GM19240 (cell line): ENCODE data around the gene CDCA7L.

Experiments used
- DNase-seq: peaks from one replicate; pipeline ENCODE4 v3.0.0; 2011; ENCODE audit warnings: low spot score; ENCODE audit not compliant: insufficient read length

Gene CDCA7L, protein sequence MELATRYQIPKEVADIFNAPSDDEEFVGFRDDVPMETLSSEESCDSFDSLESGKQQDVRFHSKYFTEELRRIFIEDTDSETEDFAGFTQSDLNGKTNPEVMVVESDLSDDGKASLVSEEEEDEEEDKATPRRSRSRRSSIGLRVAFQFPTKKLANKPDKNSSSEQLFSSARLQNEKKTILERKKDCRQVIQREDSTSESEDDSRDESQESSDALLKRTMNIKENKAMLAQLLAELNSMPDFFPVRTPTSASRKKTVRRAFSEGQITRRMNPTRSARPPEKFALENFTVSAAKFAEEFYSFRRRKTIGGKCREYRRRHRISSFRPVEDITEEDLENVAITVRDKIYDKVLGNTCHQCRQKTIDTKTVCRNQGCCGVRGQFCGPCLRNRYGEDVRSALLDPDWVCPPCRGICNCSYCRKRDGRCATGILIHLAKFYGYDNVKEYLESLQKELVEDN

GRCh38 chr7:21945454-21946221, at the start of gene CDCA7L:
TSS of gene CDCA7L (minus strand) at chr7:21945899. CDS start at chr7:21945804, 95 bp downstream.
- no peak for DNase-seq

- DNase-seq: no peak
Observed at GRCh38 chr7:21986096-21986495, 40.4 kb upstream of the CDCA7L start.

DNA sequence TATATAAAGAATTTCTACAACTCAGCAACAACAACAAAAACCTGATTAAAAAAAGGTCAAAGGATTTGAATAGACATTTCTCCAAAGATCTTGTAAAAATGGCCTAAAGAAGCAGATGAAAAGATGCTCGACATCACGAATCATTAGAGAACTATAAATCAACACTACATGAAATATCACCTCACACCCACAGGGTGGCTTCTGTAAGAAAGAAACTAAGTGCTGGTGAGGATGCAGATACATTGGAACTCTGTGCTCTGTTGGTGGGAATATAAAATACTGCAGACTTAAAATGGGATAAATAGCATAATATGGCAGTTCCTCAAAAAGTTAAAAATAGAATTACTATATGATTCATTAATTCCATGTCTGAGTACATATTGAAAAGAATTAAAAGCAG, 38.3 kb upstream of the CDCA7L start:
- DNase-seq: no peak

- no peak for DNase-seq
Observed at GRCh38 chr7:21983056-21983455, 37.4 kb upstream of the CDCA7L start.

GRCh38 chr7:21981524-21981923, 35.8 kb upstream of the CDCA7L start:
- DNase-seq: no peak

- no peak for DNase-seq
Observed at GRCh38 chr7:21980926-21981500, 35.3 kb upstream of the CDCA7L start.

- DNase-seq: no peak
Observed at GRCh38 chr7:21972397-21972784, 26.7 kb upstream of the CDCA7L start.

DNA sequence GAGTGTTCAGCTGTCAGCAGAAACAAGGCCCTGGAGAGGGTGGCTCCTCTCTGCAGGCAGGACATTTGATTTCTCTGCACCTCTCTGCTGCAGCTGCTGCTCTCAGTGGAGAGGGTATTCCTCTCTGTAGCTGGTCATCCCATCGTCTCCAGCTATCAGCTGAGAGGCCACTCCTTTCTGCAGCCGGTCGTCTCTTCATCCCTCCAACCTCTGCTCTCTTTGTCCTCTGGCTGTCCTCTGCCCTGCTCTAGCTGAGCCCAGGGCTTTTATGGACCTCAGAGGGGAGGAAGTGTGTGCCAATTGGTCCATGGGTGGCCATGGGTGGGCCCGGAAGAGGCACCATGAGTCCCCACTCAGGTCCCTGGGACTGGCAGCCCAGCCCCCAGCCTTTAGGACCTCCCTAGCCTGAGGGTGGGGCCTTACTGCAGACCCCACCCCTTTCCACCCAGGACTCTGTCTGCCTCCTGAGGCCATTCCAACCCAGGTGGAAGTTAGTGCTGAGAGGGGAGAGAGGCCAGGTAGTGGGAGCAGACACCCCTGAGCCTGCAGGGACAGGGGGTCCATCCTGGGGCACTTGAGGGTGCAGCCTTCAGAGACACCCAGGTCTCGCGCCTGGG, 26.2 kb upstream of the CDCA7L start:
- DNase-seq: no peak

GRCh38 chr7:21969822-21970221, 24.1 kb upstream of the CDCA7L start:
- no peak for DNase-seq

DNA sequence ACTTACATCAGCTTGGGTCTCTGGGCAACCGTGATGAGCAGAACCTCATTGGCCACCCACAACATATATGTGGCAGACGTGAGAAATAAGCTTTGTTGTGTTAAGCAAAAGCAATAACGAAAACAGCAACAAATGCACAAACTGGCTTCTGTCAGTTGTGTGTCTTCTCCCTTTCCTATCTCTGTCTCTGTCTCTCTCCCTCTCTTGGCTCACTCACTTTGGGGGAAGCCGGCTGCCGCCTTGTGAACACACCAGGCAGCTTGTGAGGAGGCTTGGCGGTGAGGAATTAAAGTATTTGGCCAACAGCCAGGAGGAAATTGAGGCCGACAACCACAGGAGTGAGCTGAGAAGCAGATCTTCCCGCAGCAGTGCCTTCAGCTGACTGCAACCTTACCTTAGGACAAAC, 21.9 kb upstream of the CDCA7L start:
- no peak for DNase-seq

GRCh38 chr7:21966271-21966670, 20.6 kb upstream of the CDCA7L start:
- no peak for DNase-seq

DNA sequence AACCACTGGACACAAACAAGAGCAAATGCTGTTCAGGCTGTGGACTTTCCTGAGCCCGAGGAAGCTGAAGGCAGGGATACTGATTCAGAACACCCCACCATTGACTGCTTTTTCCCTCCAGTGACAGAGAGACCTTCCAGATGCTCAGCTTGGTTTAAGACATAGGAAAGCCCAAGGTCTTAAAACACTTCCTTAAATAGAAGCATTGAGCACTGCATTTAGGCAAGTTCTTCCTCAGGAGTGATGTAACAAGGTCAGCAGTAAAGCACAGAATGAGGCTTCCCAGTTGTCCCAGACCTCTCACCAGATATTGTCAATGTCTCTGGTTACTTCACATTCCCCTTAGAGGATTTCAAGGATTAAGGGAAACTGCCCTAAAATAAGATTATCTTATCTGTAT, 19.6 kb upstream of the CDCA7L start:
- no peak for DNase-seq

DNA sequence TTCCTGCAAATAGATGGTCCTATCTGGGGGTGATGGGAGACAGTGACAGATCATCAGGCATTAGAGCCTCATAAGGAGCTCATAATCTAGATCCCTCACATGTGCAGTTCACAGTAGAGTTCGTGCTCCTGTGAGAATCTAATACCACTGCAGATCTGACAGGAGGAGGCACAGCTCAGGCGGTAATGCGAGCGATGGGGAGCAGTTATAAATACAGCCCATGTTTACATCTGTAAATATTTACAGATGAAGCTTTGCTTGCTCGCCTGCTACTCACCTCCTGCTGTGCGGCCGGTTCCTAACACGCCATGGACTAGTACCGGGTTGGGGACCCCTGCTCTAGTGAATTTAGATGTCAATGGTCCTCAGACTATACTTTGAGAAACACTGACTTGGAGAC, 17.0 kb upstream of the CDCA7L start:
- no peak for DNase-seq

DNA sequence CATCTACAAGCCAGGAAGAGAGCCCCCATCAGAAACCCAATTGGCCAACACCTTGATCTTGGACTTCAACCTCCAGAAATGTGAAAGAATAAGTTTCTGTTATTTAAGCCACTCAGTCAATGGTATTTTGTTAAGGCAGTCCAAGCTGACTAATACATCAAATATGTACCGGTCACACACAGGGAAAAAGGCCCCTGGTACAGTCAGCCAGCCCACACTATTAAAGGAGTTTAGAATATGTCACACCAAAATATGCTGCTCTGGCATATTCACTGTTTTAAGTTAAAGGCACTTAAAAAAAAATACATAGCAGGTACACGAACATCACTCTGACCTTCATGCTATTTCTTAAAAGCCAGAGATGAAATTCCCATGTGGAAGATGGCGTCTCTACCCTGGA, 15.2 kb upstream of the CDCA7L start:
- no peak for DNase-seq

GRCh38 chr7:21959387-21959776, 13.7 kb upstream of the CDCA7L start:
- DNase-seq: no peak

- no peak for DNase-seq
Observed at GRCh38 chr7:21953781-21954180, 8.1 kb upstream of the CDCA7L start.

- DNase-seq: no peak
Observed at GRCh38 chr7:21948887-21949540, 3.3 kb upstream of the CDCA7L start.

DNA sequence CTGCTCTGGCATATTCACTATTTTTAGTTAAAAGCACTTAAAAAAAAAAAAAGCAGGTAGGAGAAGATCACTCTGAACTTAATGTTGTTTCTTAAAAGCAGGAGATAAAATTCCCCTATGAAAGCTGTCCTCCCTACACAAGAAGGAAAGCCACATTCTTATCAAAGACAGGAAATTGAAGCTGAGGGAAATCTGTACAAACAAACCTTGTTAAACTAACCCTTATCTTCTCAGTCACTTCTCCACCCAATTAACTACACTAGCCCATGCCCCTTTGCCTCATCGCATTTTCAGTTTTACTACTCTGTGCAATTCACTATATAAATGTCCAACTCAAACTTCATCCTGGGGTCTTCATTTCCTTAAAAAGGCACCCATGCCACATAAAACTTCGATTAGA, 2.7 kb upstream of the CDCA7L start:
- DNase-seq: no peak

DNA sequence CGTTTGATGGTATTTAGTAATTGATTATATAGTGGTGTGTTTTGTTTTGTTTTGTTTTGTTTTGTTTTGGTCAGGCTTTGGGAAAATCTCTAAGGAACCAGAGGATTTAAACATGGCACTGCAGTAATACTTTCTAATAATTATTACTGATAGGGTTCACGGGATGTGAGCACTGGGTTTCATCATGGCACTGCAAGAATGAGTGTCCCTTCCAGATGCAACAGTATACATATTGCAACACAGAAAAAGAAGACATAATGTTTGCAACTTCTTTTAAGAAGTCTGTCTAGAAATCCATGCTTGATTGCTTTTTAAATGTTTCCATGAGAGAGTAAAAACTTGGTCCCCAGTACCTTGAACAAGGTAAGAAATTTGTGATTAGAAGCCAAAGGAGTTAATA, 2.2 kb upstream of the CDCA7L start:
- no peak for DNase-seq

GRCh38 chr7:21947056-21947455, 1.4 kb upstream of the CDCA7L start:
- no peak for DNase-seq

DNA sequence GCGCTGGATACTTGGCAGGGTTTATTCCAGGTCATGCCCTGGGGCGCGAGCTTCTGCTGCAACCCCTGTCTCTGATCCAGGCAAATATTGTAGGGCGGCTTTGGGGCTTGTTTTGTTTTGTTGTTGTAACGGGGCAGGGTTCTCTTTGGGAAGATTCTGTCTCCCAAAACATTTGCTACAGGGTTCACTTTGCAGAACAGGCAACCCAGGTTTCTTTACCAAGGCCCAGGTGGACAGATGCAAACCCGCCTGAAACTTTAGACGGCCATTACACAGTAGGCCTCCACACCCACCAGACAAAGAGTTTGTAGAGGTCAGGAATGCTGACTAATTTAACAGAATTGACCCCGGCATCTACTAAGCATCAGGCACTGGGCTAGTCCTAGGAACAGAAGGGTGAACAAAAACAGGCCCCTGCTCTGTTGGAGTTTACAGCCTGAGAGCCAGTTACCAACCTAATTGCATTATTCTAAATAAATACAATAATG, 567 bp upstream of the CDCA7L start:
- no peak for DNase-seq
